ENCODE measurements around the gene TSPAN18.

The TSPAN18 gene

DNA sequence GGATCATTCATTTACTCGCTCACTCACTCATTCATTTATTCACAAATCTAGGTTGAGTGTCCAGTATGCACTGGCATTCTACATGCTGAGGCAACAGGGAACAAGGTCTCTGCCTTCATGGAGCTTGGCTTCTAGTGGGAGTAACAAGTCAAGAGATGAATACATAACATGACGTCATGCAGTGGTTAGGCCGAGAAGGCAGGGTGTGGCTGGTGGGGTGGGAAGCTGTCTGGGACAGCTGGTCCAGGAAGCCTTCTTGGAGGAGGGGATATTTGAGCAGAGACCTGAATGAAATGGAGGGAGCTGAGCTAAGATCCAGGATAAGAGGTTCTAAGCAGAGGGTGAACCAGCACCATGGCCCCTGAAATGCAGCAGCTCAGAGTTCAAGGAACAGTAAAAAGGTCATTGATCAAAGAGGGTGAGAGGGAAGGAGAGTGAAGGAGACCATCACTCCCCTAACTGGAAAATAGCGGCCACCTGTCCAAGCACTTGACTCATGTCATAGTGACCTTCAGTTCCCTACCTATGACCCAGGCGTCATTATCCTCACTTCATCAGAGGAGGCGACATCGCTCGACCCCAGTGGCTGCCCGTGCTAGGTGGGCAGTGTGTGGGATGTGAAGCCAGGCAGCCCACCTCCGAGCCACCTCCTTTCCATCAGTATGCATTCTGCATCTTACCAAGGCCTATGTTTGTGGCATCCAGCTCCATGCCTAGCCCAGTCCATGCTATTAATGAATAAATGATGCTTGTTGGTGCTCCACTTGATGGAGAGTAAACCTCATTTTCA is 105.0 kb downstream of the TSPAN18 start:
- DNase-seq, result no peak

DNA sequence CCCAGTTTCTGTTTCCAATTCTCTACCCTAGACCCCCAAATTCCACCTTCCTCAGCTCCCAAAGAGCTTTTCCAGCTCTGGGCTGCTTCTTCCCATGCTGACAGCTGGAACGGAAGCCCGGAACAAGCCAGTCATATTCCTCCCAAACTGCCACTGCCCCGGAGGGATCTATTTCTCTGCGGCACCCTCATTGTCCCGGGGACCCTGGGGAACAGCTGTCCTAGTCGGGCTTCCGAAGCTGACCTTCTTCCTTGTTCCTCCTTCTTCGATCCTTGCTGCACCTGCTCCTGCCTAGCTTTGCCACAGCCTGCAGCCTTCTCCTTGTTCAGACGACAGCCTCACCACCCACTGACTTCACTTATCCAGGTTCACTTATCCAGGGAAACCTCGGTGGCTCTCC is 105.7 kb downstream of the TSPAN18 start:
- DNase-seq, result no peak

DNA sequence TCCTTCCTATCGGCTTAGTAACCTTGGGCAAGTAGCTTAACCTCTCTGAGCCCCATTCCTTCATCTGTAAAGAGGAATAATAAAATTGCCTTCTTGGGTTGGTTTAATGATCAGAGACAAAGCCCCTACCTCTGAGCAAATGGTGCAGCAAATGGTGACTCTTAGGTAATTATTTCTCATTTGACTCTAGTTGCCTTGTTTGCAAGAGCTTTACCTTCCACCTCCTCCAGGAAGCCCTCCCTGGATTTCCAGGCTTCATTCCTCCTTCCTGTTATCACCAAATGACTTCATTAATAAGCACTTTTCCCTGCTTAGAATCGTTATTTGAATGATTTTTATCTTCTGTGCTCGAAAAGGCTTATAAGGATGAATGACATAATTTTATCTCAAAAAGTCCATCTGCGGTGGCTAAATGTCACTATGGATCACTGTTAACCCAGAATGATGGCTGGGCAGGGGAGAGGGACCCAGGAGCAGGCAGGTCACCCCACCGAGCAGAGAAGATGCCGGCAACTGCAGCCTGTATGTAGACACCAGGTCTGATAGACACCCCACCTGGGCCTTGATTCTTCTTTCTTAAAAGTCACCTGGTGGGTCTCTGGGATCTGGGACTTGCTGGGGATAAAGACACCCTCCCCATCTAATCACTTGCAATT is 106.6 kb downstream of the TSPAN18 start:
- no peak for DNase-seq

DNA sequence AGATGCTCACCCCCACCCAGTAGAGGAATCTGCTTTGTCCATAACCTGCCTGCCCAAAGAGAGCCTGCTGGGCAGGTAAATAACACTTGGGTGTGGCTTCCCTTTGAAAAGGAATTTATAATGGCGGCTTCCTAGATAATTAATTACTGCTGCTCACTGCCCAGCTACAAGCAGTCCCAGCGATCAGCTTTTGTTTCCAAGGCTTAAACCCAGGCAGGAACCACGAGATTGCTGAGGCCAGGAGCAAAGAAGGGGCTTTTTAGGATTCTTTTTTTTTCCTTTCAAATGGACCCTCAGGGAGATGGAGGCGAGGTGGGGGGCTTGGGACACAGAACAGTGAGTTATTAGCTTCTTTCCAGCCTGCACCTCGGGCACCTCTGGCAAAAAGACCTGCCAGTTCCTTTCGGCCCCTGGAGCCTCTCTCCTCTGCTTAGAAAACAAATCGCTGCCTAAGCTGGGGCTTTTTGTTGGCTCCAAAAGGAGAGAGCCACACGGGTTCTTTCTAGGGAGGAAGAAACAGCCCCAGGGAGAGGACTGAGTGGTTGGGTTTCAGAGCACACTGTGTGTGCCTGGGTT is 107.2 kb downstream of the TSPAN18 start:
- no peak for DNase-seq

DNA sequence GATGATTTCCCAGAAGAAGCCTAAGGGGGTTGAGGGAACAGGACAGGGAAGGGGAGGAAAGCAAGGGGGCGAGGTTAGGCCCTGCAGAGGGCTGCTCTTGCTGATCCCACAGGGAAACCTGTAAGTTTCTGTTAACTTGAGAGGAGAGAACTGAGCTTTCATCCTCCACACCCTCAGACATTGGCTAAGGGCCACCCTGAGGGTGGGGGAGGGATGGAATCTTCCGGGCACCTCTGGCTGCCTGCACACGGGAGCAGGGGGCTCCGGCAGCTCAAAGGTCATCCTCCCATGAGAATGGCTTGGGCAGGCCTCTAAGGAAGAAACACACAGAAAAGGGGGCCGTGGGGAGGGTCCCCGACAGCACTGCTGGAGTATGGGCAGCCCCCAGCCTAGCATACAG is 108.1 kb downstream of the TSPAN18 start:
- DNase-seq, result no peak

DNA sequence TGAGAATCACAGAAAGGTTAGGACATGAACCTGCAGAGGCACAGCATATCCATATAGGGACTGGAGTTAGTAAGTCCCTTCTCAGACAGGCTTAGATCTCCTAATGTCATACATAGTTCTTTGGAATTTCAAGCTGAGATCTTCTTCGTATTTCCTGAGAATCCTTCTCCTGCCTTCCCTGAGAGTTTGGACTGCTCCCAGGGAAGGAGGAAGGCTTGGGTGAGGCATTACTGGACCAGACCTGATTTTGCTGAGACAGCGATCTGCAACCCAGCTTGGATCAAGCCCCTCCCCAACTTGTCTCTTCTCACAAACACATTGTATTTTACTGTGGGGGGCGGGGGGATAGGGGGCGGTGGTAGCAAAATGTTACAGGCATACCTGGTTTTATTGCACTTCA is 108.5 kb downstream of the TSPAN18 start:
- no peak for DNase-seq

DNA sequence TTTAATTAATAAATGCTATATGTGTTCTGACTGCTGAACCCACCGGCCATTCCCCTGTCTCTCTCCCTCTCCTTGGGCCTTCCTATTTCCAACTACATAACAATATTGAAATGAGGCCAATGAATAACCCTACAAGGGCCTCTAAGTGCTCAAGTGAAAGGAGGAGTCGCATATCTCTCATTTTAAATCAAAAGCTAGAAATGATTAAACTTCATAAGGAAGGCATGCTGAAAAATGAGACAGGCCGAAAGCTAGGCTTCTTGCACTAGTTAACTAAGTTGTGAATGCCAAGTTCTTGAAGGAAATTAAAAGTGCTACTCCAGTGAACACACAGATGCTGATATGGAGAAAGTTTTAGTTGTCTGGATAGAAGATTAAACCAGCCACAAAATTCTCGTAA is 109.2 kb downstream of the TSPAN18 start:
- DNase-seq, result no peak

DNA sequence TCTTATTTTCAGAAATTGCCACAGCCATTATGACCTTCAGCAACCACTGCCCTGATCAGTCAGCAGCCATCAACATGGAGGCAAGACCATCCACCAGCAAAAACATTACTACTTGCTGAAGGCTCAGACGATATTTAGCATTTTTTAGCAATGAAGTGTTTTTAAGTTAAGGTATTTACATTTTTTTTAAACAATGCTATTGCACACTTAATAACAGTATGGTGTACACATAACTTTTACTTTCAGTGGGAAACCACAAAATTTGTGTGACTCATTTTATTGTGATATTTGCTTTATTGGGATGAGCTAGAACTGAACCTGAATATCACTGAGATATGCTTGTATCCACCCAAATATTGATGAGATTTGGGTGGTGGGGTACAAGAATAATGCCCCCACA is 110.9 kb downstream of the TSPAN18 start:
- no peak for DNase-seq

DNA sequence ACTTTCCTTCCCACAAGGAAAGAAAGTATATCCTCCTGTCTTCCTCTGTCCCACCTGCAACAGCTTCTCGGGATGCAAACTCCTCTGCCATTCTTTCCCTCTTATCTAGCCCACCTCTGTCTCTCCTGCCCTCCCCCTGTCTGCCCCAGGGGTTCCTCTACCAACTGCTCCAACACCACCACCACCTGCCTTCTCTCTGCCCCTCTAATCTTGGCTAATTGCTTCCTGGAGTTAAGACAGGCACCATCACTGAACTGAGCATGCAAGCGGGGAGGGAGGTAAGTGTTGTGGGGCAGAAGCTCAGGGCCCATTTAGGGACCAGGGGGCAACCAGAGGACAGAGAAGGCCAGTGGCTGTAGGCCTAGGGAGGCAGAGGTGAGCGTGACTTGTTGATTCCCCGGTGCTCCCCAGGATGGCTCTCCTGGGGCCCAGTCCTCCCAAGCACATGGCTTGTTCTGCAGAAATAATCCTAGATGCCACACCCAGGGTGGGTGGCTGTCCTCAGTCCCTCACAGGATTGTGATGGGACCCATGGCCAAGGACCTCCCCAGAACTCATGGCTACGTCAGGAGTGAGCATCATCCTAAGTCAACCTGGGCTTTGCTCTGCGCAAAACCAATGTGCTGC is 112.8 kb downstream of the TSPAN18 start:
- no peak for DNase-seq

DNA sequence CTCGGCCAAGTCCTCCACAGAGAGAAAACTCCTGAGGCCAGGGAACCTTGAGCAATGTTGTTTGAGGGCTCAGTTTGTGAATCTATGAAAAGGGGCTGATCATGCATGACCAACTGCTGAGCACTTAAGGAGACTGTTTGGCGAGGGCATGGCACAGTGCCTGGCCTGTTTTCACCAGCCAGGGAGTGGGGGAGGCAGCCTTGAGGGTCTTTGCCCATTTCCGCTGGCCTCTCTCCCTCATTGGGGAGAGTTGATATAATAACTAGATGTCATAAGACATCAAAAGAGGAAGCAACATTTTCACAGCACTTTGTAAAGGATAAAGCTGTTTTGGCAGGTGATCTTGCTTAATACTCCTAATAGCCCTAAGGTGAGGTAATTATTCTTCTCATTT is 113.3 kb downstream of the TSPAN18 start:
- no peak for DNase-seq

DNA sequence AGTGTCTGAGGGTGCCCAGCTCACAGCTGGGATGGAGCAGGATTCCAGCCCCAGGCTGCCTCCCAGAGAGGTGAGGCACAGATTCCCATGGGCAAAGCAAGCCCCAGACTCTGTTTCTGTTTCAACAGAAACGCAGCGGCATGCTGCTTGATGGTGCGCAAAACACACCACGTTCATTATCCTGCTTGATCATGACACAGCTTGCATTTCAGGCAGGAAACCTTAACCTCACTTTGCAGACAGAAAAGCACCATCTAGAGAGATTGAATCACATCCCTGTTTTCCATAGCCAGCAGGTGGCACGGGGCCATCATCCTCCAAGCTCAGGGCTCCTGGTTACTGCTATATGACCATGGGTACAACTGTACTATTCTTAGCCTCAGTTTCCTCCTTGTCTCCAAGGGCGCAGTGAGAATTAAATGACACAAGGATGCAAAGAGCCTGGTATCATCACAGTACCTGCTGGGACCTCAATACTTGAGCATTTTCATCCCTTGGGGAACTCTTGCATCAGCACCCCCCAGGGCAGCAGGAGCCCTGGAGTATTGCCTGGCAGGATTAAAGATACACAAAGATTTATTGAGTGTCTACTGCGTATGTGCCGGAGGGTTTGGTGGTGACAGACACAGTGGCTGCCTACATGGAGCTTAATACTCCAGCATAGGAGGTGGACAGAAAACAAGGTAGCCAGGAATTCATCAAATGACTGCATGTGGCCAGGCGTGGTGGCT is 113.9 kb downstream of the TSPAN18 start:
- no peak for DNase-seq

DNA sequence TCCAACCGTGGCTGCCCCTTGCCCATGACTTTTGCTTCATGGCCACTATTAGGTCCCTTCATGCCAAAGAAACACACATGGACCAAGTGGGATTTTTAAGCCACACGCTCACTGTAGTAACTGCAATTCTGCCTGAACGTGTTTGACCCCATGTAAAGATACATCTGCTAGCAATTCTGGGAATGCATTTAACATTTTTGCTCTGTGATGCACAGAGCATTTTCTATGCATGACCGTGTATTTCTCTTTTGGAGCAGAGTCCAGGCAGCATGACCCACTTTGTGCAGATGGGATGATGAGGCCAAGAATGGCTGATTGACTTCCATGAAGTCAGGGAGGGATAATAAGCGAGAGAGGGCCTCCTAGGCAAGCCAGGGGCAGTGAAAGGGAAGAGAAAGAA is 115.5 kb downstream of the TSPAN18 start:
- no peak for DNase-seq

DNA sequence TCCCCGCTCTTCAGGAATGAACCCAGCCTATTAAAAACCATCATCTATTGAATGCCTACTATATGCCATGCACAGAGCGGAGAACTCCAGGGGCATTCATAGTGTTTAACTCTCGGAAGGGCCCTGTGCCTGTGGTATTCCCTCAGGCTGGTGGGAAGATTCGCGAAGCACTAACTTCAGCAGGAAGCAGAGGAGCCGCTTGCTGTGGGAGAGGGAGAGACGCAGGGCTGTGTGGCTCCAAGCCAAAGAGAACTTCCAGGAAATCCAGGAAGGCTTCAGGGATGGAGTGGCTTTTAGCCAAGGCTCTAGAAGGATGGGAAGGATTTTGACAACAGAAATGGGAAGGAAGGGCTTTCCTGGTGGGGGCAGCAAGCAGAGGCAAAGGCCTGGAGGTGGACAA is 120.1 kb downstream of the TSPAN18 start:
- no peak for DNase-seq

DNA sequence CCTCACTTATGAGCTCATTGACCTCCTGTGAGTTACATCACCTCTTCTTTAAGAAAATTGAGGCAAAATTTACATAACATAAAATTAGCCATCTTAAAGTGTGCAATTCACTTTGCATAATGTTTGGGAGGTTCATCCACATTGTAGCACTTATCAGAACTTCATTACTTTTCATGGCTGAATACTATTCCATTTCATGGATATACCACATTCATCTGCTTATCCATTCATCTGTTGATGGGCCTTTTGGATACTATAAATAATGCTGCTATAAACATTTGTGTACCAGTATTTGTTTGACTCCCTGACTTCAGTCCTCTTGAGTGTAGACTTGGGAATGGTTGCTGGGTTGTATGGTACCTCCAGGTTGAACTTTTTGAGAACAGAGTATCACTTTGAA is 120.6 kb downstream of the TSPAN18 start:
- no peak for DNase-seq

DNA sequence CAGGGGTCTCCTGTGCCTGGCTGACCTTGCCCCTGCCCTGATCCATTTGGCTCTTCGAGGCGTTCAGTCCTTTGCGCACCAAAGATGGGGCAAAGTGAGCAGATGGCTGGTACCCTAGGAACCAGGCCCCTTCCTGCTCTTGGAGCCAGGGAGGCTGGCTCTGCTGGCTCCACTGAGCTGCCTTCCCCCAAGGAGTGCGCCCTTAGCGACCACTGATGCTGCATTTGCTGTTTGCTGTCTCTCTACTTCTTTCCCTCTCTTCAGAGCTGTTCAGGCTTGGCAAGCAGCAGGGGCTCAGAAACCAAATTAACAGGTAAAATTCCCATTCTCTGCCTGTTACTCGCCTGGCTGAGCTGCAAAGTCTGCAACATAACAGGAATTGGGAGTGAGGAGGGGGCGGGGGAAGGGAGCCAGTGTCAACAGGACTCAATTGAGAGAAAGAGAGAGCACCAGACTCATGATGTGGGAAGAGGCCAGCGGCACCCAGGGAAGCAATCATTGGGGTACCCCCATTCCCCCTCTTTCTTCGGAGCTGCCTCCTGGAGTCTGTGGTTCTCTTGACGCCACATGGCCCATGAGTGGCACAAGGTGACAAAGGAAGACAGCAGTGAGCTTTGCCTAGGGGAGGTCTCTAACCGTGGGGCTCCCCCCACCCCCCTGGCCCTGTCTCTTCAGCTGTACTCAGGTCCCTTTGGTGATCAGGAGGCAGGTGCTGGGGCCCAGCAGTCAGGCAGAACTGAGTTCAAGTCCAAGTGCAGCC is 121.6 kb downstream of the TSPAN18 start:
- no peak for DNase-seq

DNA sequence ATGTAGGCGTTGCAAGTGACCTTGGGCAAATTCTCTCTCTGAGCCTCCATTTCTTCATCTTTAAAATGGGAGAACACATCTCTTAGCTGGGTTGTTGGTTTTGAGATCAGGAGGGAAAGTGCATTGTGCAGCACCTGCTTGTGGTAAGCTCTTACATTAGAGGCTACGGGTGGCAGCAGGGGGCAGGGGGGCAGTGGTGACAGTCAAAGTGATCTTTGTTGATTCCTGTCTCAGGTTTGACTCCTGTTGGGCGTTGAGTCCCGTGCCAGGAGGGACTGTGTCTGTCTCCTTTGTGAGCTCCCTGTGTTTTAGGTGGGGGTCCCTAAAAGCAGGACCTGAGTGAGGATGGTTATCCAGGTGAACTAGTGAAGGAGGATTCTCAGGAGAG is 122.2 kb downstream of the TSPAN18 start:
- no peak for DNase-seq

DNA sequence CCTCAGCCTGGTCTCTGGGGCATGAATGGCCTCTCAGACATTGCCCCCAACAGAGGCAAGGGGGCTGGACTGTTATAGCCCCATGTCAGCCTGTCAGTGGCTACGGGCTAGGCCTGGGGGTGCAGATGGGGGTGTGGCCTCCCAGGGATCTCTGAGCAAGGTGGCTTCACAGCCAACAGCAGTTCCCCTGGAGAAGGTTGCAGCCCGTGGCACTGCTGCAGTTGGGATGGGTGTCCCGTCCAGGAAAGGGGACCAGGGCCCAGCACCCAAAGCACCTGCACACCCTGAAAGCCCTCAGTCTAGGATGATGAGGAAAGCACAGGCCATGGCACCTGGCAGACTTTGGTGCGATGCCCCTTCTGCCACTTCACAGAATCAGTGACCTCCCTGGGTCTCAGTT is 122.7 kb downstream of the TSPAN18 start:
- DNase-seq, result no peak

DNA sequence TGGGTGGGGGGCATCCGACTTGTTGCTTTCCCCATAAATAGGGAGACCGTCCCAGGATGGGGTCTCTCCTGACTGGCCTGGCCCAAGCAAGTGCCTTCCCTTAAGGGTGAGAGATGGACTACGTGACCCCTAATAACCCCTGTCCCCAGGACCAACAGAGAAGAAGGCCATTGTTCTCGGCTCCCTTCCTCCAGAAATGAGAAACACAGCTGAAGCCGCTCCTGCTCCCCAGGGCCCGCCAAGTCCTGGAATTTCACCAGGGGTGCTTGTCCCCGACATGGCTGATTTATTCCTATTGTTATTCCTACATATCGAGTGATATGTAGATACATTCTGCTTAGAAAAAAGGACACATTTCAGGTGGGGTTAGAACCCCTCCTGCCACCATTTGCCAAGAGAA is 123.2 kb downstream of the TSPAN18 start:
- DNase-seq, result no peak

DNA sequence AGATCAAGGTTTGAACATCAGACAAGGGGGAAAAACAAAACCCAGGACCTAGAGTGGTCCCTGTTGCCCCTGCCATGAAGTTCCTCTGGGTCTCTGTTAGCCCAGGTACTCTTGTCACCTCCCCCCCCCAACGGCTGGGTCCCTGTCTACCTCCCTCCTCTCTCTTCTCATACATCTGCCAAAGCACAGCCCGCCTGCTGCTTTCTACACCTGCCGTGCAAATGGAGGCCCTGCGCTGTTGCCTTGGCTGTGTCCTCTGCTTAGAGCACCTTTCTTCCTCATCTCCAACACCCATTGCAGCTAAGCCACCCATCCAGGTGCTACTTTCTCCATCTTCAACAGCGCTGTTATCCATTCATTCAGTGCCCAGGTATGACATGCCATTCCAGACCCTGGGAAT is 124.7 kb downstream of the TSPAN18 start:
- no peak for DNase-seq

DNA sequence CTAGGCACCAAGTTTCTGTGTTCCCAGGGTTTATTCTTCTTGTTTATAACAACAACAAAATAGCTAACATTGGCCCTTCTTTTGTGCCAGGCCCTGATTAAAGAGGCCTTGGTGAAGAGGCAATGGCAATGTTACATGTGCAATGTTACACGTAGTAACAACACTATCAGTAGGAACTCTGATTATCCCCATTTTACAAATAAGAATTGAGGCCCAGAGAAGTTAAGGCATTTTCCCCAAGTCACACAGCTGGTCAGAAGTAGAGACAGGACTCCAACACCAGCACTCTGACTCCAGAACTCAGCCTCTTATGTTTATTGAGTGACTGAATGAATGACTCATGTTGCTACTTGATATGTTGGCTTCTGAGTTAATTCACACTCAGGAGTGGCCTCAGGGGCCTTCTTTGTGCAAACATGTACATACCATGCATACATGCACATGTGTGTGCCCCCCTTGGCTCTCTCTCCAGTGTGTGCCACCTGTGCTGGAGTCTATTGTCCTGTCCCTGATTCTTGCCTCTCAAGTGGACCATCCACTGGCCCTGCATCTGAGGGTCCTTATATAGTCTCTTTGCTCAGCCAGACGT is 125.5 kb downstream of the TSPAN18 start:
- DNase-seq, result no peak

DNA sequence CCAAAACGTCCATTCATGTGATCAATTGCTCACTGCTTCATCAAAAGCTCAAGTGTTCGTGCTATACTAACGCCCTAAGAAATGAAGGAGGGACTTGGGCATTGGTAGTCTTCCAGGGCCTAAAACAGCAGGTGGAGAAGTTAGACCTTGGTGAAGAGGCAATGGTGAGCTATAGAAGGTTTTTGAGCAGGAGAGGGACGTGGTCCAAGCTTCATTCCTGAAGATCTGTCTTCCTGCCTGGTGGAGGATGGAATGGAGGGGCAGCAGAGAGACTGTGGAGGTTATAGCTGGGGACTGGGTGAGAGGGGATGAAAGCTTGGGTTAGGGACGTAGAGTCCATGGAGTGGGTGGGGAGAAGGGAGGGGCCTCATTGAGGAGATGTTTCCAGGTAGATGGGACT is 126.2 kb downstream of the TSPAN18 start:
- no peak for DNase-seq

DNA sequence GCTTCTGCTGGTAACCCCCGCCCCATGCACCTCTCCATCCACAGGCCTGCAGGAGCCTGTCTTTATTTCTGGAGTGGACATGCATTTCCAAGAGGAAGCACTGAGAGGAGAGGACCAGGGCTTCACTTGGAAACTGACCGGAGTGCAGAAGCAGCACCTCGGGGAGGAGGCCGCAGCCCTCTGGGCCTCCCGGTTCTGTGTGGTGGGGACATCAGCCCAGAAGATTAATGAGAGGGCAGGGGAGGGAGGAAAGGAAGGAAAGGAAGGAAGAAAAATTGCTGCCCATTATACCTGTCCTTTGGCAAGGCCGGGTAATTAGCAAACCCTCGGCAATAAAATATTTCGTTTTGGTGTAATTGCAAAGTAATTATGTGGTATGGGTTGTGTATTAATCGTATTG is 126.9 kb downstream of the TSPAN18 start:
- no peak for DNase-seq
